GM18520 (cell line): ENCODE results near the gene RBM6.
"Not testable (repeated sequence)": the region's sequence is repeated elsewhere in the genome, so short reads cannot be mapped to it uniquely, and the experiment has no call there.

Experiments used
- ATAC-seq: cut with Tn5 transposase; IDR thresholded peaks from one replicate; pipeline ENCODE4 v1.9.1; 2021; ENCODE audit not compliant: unreplicated experiment

RBM6 gene

DNA sequence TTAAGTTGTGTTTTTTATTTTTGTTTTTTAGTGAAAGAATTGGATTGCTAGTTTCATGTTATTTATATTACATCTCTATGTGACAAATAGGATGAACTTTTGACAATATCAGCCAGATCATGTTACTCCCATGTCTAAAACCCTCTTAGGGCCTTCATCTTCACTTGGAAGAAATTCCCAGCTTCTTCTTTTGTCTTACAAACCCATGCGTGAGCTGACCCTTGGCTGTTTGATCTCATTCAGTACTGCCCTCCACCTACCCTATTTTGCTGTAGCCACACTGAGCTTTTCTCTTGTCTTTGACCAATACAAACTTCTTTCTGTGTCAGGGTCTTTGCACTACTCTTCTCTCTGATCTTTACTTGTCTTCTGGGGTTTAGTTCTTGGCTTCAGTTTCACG lies 37.0 kb downstream of the RBM6 start:
- no peak for ATAC-seq

DNA sequence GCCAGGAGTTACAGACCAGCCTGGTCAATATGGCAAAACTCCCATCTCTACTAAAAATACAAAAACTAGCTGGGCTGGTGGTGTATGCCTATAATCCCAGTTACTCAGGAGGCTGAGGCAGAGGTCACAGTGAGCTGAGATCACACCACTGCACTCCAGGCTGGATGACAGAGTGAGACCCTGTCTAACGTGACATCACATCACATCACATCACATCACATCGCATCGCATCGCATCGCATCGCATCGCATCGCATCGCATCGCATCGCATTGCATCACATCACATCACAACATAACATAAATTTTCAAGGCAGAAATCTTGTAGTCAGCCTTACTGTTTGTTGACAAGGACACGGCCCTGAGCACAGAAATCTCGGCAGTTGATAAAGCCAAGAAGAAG lies 44.4 kb downstream of the RBM6 start:
- ATAC-seq: no peak

DNA sequence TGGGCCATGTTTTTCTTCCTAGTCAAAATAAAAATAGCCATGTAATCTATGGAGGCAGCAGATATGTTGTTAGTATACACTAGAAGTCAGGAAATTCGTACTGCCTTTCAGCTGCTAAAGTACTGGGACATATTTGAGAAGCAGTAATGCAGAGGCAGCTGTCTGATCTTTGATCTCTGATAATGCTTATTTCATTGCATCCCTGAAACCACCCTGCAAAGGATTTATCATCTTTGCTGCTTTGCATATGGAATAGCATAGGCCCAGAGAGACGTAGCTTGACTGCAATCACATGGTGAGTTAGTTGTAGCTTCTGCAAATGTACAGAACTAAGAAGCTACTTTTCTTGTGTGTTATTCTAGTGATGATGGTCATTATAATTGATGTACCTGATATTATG lies 52.4 kb downstream of the RBM6 start:
- no peak for ATAC-seq

DNA sequence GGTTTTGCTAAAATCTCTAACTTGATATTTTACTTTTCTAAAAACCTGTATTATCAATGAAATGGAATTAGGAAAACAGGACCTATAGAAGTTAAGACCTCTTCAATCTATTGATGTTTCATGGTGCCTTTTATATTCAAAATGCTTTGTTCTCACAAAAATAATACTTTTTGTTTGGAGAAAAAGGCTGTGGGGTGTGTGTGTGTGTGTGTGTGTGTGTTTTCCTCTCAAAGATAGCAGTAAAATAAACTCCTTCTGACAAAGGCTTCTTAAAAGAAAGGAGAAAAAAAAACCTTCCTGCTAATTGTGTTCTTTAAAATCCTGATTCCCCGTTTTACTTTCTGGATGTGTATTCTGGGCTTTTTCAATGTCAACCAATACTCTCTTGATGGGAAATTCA lies 54.5 kb downstream of the RBM6 start:
- ATAC-seq: no peak

DNA sequence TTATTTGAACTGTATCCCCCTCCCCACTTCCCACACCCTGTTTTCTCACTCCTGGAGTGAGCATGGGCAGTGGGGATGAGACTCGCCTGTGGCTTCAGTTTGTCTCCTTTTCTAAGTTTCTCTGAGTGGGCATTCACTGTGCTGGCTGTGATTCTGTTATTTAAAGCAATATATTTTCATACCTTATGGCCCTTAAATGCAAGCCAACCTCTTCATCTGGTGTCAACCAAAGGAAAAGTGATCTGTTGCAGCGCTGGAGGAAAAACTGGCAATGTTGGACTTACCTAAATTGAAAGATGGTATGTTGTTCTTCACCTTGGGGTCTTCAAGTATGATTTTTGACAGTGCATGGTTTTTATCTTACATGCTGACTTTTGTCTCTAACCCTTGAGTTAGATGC lies 56.1 kb downstream of the RBM6 start:
- ATAC-seq: no peak

DNA sequence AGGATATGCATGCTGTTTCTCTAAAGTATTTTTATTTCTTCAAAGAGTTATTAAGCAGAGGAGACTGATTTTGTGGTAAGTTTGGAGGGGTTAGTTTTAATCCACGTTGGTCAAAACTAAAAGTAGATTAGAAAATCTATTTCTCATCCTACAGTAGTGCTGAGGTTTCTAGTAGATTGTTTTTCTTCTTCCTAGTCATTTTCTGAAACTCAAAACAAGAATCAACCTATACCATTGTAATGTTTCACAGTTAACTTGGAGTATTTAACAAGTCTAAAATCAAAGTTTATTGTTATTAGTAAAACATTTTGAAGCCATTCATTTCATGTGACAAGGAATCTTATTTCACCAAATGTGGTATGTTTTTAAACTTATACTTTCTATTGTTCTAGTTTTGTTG lies 57.9 kb downstream of the RBM6 start:
- ATAC-seq: no peak

DNA sequence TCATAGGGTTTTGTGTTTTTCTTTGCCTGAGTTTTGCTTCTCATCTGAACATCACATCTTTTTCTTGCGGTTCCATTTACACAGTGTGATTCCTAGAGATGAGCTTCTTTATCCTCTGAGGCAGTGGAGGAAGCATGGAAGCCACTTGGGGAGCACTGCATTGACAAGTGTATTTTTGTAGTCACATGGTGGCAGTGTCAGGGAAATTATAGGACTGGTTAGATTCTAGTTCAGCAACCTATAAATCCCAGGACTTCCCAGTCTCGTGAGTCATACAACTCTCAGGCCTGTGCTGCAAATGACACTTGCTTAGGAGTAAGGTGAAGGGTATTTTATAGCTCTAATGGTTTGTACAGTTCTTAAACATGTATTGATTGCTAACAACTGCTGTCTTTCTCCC lies 58.4 kb downstream of the RBM6 start:
- no peak for ATAC-seq

DNA sequence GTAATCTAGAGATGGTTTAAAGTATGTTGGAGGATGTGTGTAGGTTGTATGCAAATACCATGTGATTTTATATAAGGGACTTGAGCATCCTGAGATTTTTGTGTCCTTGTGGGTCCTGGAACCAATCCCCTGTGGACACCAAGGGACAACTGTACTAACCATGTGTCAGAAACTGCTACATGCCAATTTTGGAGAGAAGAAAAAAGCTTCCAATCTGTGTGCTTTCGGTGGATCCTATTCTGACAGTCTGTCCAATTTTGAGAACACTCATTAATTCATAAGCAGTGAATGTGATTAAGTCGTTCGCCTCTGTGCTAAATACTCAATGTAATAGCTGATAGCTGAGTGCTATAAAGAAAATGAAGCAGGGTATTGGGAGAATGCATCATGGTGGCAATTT lies 61.6 kb downstream of the RBM6 start:
- no peak for ATAC-seq

DNA sequence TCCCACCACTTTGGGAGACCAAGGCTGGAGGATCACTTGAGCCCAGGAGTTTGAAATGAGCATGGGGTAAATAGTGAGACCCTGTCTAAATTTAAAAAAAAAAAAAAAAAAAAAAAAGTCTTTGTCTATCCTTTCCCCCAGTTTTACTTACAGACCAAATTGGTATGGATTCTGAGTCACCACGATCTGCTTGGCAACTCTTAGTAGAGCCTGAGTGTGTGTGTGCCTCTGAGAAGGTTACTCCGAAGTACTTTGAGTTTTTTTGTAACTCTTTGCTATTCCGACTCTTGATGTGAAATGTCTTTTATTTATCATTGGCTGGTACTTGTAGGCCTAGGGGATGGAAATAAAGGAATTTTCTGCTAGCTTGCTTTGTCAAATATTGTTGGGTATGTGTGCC lies 63.3 kb downstream of the RBM6 start:
- ATAC-seq: no peak

DNA sequence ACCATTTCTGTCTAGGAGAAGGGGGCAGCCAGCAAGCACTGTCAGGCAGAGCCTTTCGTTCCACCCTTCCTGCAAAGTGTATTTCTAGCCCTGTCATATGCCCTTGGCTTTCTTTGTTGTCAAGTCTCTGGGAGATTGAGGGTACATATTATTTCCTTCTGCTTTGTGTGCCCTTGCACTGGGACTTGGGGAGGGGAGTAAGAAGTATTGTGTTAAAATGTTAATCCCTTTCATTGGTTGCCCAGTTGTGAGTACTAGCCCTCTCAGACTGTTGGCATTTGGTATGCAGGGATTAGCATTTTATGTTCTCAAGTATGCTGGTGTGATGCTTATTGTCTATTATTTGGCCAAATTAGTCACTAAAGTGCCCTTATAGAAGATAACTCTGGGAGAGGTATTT lies 63.9 kb downstream of the RBM6 start:
- no peak for ATAC-seq

DNA sequence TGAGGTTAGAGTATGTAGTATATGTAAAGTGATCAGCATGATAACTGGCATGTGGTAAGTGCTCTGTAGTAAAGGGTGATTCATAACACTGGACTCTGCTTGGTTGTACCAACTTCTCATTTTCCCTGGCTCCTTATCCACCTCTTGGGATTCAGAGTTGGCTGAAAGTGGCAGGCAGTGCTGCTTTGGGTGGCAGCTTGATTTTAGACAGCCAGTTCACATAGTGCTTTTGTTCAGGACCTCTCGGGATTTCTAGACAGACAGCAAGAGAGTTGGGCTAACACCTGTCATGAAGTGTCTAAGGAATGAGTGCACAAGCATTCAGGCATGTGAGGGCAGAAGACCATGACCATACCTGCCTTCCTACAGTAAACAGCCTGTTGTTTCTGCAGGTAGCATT lies 69.0 kb downstream of the RBM6 start:
- ATAC-seq: no peak

DNA sequence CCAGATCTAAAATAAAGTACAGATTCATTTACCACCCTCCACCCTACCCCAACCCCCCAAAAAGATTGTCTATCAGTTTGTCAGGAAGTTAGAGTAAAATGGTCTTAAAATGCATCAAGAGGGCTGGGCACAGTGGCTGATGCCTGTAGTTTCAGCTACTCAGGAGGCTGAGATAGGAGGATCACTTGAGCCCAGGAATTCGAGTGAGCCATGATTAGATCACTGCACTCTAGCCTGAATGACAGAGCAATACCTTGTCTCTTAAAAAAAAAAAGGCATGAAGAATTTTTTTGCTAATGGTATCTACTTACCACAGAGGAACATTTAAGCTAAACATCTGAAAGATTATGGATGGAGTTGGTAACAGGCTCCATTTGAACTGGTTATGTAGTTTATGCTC lies 71.0 kb downstream of the RBM6 start:
- no peak for ATAC-seq

DNA sequence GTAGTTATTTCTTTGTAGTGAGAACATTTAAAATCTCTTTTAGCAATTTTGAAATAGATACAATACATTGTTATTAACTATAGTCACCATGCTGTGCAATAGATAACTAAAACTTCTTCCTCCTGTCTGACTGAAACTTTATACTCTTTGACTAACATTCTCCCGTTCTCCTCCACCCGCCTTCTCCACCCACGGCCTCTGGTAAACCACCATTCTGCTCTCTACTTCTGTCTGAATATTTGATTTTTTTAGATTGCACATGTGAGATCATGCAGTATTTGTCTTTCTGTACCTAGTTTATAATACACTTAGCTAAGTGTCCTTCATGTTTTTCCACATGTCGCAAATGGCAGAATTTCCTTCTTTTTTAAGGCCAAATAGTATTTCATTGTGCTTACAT lies 76.0 kb downstream of the RBM6 start:
- ATAC-seq: no peak

DNA sequence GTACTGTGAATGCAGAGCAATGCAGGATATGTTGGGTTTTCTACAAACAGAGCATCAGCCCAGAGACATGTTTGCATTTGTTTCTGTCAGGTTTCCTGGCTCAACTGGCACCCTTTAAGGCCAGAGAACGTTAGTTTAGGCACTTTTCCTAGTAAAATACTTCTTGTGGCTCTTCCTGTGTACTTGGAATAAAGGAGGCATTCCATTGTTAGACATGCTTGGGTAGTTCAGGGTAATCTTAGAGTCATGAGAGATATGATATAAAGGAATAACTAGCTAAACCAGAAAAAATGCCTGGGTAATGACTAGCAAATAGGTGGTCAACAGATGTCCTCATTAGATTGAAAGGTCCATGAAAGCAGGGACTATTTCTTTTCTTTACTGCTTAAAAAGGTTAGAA lies 88.4 kb downstream of the RBM6 start:
- no peak for ATAC-seq

DNA sequence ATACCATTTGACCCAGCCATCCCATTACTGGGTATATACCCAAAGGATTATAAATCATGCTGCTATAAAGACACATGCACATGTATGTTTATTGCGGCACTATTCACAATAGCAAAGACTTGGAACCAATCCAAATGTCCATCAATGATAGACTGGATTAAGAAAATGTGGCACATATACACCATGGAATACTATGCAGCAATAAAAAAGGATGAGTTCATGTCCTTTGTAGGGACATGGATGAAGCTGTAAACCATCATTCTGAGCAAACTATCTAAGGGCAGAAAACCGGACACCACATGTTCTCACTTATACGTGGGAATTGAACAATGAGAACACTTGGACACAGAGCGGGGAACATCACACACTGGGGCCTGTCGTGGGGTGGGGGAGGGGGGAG lies 91.3 kb downstream of the RBM6 start:
- ATAC-seq: not testable (repeated sequence)

DNA sequence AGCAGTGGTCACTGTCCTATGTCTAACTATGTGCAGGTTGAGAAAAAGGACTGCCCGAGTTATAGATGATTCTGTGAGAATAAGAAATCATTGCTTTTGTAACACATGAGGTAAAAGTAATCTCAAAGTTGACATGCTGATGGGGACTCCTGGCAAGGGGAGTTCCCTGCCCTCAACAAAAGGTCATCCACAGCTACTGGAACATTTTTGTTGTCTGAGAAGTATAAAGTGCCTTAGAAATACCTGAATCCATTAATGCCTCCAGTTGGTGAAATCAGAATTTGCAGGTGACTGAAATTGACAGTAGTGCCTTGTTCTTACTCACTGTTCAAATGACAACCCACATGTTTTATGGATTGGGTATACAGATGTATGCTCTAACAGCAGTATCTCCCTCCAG lies 105.0 kb downstream of the RBM6 start:
- no peak for ATAC-seq

DNA sequence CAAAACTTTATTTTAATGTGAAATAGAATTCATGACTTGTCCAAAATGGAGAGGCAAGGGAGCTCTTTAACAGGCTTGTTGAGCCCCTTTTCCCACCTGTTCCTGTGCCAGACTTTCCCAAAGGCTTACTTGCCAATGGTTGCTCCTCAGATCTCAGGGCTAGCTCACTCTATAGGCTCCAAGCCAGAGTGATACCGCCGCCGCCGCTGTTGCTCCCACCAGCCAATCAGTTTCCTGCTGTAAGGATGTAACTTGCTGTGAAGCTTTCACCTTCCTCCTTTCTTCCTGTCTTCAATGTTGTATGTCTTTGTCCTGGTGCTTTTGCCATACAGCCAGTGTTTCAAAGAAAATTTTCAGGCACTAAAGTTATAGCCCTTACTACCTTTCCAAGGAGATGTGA lies 107.5 kb downstream of the RBM6 start:
- no peak for ATAC-seq

DNA sequence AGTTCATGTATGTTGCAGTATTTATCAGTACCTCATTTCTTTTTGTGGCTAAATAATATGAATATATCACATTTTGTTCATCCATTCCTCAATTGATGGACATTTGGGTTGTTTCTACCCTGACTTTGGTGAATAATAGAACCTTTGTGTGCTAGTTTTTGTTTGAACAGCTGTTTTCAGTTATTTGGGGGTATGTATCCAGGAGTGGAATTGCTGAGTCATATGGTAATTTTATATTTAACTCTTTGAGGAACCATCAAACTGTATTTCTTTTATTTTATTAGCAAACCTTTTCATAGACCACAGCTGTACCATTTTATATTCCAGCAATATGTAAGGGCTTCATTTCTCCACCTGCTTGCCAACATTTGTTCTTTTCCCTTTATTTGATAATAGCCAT lies 110.4 kb downstream of the RBM6 start:
- no peak for ATAC-seq

DNA sequence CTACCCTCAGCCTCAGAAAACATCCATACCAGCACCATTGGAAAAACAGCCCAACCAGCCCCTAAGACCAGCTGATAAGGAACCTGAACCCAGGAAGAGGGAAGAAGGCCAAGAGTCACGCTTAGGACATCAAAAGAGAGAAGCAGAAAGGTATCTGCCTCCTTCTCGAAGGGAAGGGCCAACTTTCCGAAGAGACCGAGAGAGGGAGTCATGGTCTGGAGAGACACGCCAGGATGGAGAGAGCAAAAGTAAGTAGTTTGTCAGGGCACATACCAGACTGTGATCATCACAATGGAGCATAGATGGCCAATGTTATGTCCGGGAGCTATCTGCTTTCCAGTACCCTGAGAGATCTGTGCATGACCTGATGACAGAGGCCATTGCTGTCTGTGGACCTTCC lies 117.8 kb downstream of the RBM6 start:
- no peak for ATAC-seq

DNA sequence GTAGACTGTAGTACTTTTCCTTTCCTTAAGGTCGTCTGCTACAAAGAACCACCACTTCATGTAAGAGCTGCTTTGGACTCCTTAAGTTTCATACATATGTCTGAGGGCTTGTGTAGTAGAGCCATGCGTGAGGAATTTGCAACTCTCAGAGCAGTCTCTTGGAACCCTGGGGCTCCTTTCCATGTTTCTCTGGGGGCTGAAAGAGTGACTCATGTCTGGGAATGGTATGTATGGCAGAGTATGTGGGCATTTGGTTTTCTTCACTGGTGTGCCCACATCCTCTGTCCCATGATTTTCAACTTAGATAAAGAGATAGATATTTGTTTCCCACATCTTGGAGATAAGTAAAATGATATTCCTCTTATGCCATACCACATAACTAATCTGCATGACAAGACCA lies 128.2 kb downstream of the RBM6 start:
- ATAC-seq: no peak

DNA sequence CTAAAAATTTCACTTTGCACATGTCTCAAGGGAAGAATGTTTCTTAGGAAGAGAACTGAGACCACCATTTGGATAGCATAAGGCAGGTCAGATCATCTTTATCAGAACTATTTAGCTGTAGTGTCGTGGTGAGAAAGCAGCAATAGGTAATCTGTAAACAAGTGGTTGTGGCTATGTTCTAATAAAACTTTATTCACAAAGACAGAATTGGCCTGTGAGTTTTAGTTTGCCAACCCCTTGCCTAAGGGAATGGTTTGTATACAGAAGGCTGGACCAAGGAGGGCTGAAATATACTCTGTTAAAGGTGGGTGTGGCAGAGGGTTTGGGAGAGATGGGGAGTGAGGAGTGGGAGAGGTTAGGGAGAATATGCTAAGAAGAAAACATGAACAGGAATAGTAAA lies 138.1 kb downstream of the RBM6 start:
- no peak for ATAC-seq

DNA sequence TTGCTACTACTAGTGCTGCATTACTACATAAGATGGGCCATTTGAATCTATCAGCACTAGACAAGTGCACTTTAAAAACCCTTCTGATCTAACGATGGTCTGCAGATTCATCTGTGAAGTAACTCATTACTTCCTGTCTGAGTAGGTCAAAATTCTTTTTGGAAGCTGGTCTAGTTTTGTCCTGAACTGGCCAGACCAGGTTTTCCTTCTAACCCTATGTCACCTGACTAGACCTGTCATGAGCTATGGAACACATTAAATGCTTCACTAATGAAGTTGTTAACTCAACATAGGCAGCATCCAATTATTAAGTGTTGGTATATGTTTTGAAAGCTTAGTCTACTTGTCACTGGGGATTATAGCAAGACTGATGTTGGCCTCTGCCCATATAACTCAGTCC lies 138.7 kb downstream of the RBM6 start:
- ATAC-seq: no peak

DNA sequence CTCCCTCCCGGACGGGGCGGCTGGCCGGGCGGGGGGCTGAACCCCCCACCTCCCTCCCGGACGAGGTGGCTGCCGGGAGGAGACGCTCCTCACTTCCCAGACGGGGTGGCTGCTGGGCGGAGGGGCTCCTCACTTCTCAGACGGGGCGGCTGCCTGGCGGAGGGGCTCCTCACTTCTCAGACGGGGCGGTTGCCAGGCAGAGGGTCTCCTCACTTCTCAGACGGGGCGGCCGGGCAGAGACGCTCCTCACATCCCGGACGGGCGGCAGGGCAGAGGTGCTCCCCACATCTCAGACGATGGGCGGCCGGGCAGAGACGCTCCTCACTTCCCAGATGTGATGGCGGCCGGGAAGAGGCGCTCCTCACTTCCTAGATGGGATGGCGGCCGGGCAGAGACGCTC lies 145.0 kb downstream of the RBM6 start:
- not testable (repeated sequence) for ATAC-seq
